WI38 (cell line): ENCODE data around the gene RTP3.

Experiments
- H3K4me3 ChIP-seq: 2 replicates; pipeline ENCODE4 v1.5.1; 2011; ENCODE audit warnings: low read depth, mild to moderate bottlenecking, control low read depth, low read length
- CTCF ChIP-seq: IDR thresholded peaks from 2 replicates; pipeline ENCODE4 v1.5.1; 2012; ENCODE audit warnings: low read depth, mild to moderate bottlenecking, control low read depth, low read length

RTP3 gene

GRCh38 chr3:46464326-46465195 is 33.2 kb upstream of the RTP3 start, which contains the start of gene LTF:
LTF (minus strand) TSS chr3:46464905; CDS start chr3:46464867, 38 bp downstream.
- no peak for TF ChIP-seq CTCF
- H3K4me3 ChIP-seq, result no peak within 1 kb of the TSS

DNA sequence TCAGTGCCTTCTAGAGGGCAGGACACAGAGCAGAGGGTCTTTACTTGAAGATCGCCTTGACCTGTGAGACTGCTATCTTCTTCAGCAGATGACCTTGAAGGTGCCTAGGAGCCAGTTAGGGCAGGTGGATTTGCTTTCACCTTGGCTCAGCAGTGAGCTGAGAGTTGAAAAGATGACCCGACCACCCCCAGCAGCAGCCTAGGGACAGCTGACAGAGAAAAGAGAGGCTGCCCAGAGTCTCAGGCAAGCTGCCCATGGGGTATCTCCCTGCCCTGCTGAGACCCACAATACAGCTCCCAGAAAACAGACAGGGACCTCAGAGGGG is 32.6 kb upstream of the RTP3 start:
- no peak for TF ChIP-seq CTCF
- H3K4me3 ChIP-seq, result no peak overlapping the region

DNA sequence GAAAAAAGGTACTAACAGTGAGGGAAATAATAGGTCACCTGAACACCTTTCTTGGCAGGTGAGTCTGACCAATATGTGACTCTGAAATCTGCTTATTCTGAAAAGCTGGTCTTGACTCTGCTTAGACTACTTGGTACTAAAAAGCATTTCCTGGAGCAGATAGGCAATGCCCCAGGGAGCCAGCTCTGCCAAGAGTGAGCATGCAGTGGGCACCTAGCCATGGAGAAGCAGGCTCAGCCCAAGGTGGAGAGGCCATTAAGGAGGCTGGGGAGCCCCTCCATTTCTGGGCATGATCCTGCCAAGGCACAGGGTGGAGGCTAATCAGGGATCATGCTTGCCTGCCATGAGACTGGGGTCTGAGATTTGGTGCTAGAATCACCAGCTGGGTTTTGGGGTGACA is 31.5 kb upstream of the RTP3 start:
- no peak for TF ChIP-seq CTCF
- H3K4me3 ChIP-seq, result no peak overlapping the region

GRCh38 chr3:46466871-46467403 is 30.8 kb upstream of the RTP3 start:
- TF ChIP-seq CTCF, result no peak
- no peak overlapping the region for H3K4me3 ChIP-seq

GRCh38 chr3:46467562-46467961 is 30.2 kb upstream of the RTP3 start:
- no peak for TF ChIP-seq CTCF
- no peak overlapping the region for H3K4me3 ChIP-seq

- TF ChIP-seq CTCF, result no peak
Measured at GRCh38 chr3:46468753-46469600, 28.8 kb upstream of the RTP3 start.

More at GRCh38 chr3:46468753-46469600, 28.8 kb upstream of the RTP3 start:
- H3K4me3 ChIP-seq, result no peak overlapping the region
